Measurements from ENCODE around the gene PLIN4.

Gene PLIN4

DNA sequence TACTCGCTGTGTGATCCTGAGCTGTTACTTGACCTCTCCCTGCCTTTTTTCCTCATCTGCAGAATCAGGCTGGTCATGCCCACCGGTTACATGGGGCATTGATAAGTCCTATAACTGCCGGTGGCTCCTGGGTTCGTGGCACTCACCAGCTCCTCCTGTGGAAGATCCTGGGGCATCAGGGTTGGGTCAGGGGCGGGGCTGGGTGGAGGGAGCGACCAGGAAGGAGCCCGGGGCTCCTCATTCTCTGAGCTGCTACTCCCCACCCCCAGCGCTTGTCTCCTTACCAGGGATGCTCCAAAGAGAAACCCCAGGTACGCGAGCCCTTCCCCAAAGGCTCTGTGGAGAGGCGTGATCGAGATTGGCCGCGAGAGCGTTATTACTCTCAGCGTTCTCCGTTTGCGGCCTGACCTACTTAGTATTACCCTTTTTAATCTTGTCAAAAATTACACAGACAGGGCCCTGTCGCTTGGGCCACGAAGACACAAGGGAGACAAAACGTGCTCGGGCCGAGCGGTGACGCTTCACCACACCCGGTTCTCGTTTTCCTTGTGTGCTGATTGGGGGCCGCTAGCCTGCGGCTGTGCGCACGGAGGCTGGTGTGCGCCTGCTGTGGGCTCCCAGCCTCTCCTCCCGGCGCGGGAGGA lies 35.4 kb downstream of the PLIN4 start:
- no peak for DNase-seq (ENCODE audit: low spot score)
- in situ Hi-C loops (cut with MboI; ENCODE audit: low pct_unique_long_range_greater_than_20kb, low sequenced_read_pairs, unreplicated experiment) = no loop called here
- TF ChIP-seq, protein P1, sequence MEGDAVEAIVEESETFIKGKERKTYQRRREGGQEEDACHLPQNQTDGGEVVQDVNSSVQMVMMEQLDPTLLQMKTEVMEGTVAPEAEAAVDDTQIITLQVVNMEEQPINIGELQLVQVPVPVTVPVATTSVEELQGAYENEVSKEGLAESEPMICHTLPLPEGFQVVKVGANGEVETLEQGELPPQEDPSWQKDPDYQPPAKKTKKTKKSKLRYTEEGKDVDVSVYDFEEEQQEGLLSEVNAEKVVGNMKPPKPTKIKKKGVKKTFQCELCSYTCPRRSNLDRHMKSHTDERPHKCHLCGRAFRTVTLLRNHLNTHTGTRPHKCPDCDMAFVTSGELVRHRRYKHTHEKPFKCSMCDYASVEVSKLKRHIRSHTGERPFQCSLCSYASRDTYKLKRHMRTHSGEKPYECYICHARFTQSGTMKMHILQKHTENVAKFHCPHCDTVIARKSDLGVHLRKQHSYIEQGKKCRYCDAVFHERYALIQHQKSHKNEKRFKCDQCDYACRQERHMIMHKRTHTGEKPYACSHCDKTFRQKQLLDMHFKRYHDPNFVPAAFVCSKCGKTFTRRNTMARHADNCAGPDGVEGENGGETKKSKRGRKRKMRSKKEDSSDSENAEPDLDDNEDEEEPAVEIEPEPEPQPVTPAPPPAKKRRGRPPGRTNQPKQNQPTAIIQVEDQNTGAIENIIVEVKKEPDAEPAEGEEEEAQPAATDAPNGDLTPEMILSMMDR (IDR thresholded peaks at IDR 0.05; ENCODE audit: extremely low read depth, insufficient read depth, missing control alignments) = no peak

DNA sequence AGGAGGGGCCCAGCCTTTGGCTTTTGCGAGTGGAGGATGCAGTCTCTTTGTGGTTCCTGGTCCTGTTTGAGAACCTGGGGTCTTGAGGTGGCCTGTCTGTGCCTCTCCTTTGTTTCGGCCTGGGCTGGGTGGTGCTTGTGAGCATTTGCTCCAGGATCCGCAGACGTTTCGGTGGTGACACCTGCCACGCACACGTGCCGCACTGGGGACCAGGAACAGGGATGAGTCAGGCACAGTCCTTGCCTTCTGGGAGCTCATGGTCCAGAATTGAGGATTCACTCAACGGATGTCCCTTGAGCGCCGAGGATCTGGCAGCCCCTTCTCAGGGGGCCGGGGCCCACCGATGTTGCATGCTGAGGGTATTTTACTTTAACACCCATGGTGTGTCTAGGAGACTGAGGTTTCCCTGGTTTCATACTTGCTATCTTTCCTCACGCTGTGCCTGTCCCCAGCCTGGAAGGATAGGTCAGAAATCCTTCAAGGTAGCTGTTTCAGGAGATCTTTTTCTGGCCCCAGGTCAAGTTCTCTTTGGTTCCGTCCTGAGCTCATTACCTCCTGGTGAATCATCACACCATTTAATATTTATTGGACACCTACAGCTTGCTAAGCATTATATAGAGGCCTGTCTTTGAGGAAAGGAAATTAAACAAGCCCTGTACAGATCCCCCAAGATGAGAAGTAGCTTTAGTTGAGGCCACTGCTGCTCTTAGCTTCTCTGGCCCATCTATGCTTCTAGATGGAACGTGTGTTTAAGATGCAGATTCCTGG lies 41.1 kb downstream of the PLIN4 start:
- in situ Hi-C loops (cut with MboI; ENCODE audit: low pct_unique_long_range_greater_than_20kb, low sequenced_read_pairs, unreplicated experiment) = no loop called here
- no peak for DNase-seq (ENCODE audit: low spot score)
- TF ChIP-seq, protein P1 (IDR thresholded peaks at IDR 0.05; ENCODE audit: extremely low read depth, insufficient read depth, missing control alignments) = no peak

DNA sequence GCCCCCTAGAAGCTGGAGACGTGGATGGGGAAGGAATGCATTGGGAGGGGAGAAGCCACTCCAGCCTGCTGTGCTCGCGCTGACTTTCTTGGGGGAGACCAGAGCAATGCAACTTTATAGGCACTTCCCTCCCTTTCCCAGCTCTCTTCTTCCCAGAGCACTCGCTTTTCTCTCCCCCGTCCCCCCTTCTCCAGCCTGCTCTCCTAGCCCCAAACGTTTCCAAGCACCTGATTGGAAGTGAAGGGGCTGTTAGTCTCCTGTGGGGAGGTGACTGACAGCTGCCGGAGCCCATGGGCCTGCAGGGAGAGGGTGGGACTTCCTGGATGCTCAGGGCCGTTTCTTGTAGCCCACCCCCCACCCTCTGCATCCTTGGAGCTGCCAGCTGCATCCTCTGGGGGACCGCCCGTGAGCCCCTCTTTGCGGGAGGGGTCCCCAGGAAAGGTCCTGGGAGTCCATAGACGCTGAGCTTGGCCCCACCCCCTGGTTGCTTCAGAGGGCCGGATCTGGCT lies 43.7 kb downstream of the PLIN4 start:
- DNase-seq (ENCODE audit: low spot score) = peak; percentile 87
- TF ChIP-seq, protein P1 (IDR thresholded peaks at IDR 0.05; ENCODE audit: extremely low read depth, insufficient read depth, missing control alignments) = no peak
- in situ Hi-C loops (cut with MboI; ENCODE audit: low pct_unique_long_range_greater_than_20kb, low sequenced_read_pairs, unreplicated experiment) = no loop called here

DNA sequence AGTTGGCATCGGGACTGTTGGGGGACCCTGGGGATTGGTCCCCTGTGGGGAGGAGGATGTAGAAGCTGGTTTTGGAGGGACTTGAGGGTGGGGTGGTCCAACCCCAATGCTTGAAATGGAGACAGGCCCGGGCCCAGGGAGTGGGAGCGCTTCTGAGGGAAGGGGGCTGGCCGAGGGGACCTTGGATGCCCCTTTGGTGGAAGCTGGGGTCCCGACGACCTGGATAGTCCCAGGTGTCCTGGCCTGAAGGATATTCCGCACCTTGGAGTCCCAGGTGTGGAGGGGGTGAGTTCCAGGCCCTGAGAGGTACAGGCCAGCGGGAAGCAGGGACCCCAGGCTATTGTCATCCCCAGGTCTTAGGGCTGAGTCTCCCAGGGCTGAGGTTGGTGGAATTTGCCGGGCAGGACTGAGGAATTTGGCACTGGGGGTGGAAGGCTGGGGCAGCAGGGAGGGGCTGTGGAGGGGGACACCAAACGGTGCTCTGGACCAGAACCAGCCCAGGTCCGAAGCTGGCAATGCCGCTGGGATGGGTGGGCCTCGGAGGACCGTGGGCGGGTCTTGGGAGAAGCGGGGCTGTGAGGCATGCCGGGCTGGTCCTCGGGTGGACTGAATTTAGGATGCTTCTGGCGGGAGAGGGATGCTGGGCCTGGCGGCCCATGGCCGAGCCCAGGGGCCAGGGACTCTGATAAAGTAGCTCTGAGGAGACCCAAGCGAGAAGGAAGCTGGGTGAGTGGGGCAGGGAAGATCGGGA lies 44.3 kb downstream of the PLIN4 start:
- TF ChIP-seq, protein P1 (IDR thresholded peaks at IDR 0.05; ENCODE audit: extremely low read depth, insufficient read depth, missing control alignments) = no peak
- no peak for DNase-seq (ENCODE audit: low spot score)
- in situ Hi-C loops (cut with MboI; ENCODE audit: low pct_unique_long_range_greater_than_20kb, low sequenced_read_pairs, unreplicated experiment) = no loop called here

DNA sequence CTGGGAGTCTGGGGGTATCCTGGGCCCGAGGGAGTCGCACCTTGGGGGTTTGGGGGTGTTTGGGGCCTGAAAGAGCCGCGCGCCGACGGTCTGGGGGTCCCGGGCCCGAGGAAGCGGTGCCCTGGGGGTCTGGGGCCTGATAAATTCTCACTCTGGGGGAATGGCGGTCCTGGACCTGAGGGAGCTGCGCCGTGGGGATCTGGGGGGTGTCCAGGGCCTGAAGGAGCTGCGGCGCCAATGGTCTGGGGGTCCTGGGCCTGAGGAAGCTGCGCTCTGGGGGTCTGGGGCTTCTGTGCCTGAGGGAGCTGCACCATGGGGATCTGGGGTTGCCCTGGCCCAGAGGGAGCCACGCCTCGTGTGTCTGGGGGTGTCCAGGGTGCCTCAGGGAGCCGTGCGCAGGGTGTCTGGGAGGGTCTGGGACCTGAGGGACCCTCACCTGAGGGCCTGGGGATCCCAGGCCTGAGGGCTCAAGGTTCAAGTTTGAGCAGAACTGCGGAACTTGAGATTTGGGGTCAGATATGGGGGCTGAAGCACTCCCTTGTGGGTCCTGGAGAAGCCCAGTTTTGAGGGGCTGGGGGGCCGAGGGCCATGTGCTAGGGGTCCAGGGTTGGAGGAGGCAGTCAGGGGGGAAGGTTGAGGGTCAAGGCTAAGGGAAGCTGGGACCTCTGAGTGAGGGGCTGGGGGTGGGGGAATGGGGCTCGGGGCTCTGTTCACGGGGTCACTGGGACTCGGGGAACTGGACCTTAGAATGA lies 45.1 kb downstream of the PLIN4 start:
- in situ Hi-C loops (cut with MboI; ENCODE audit: low pct_unique_long_range_greater_than_20kb, low sequenced_read_pairs, unreplicated experiment) = no loop called here
- TF ChIP-seq, protein P1 (IDR thresholded peaks at IDR 0.05; ENCODE audit: extremely low read depth, insufficient read depth, missing control alignments) = no peak
- no peak for DNase-seq (ENCODE audit: low spot score)

All from GM13977 (cell line).